CD14-positive monocyte (primary cell): Measurements from ENCODE around the gene KCNJ4. TPM values are rescaled to one million over a fixed set of nuclear protein-coding genes. Genes with fewer than 3 reads are reported as not detected.

ENCODE experiments used
- DNase-seq, 3 donors: peaks; one replicate each; pipeline ENCODE4 v3.0.0-alpha.2; 2011 to 2022
- H2AFZ ChIP-seq: 2 replicates; pipeline ENCODE4 v1.6.0; 2012; ENCODE audit warnings: mild to moderate bottlenecking, low read depth, low read length, inconsistent platforms; ENCODE audit not compliant: insufficient read depth, poor library complexity, severe bottlenecking
- H3K27ac ChIP-seq, 2 donors: 1 replicate in 1 of 2; 2 replicates in 1 of 2; pipeline ENCODE4 v1.5.1; 2012 to 2013; ENCODE audit warnings: low read length in 2 of 2, control low read depth in 1 of 2, inconsistent platforms in 1 of 2, low read depth in 1 of 2, mild to moderate bottlenecking in 1 of 2
- H3K27me3 ChIP-seq, 2 donors: one replicate each; pipeline versions ENCODE4 v1.6.0 to v1.6.1; 2011 to 2013; ENCODE audit warnings: low read length in 2 of 2; ENCODE audit not compliant: control insufficient read depth in 2 of 2, insufficient read depth in 2 of 2
- H3K36me3 ChIP-seq, 2 donors: replicated peaks in 1 of 2; 1 replicate in 1 of 2; 2 replicates in 1 of 2; pipeline versions ENCODE4 v1.5.1 to v1.6.1; 2012 to 2013; ENCODE audit warnings: low read length in 2 of 2, control low read depth in 1 of 2, inconsistent platforms in 1 of 2, mild to moderate bottlenecking in 1 of 2; ENCODE audit not compliant: insufficient read depth in 2 of 2, control insufficient read depth in 1 of 2
- H3K4me1 ChIP-seq, 2 donors: 1 replicate in 1 of 2; 2 replicates in 1 of 2; pipeline versions ENCODE4 v1.5.1 to v1.6.1; 2012 to 2013; ENCODE audit warnings: low read length in 2 of 2, control low read depth in 1 of 2, inconsistent platforms in 1 of 2, mild to moderate bottlenecking in 1 of 2, moderate library complexity in 1 of 2; ENCODE audit not compliant: insufficient read depth in 2 of 2, control insufficient read depth in 1 of 2
- H3K4me2 ChIP-seq: replicated peaks from 2 replicates; pipeline ENCODE3; 2012; ENCODE audit warnings: low read length, moderate library complexity, mild to moderate bottlenecking; ENCODE audit not compliant: poor library complexity, severe bottlenecking; ENCODE audit errors: extremely low read depth
- H3K4me3 ChIP-seq, 3 experiments: fragments of 200-600 bp in 1 of 3; sonication (generic) in 1 of 3; replicated peaks in 1 of 3; 1 replicate in 2 of 3; 2 replicates in 1 of 3; pipeline ENCODE4 v1.5.1; 2011 to 2013; ENCODE audit warnings: low read length in 3 of 3, mild to moderate bottlenecking in 3 of 3, control low read depth in 2 of 3, low read depth in 2 of 3, inconsistent platforms in 1 of 3, moderate library complexity in 1 of 3
- H3K79me2 ChIP-seq: 2 replicates; pipeline ENCODE4 v1.6.0; 2012; ENCODE audit warnings: mild to moderate bottlenecking, control low read depth, inconsistent platforms, low read length, moderate library complexity; ENCODE audit not compliant: insufficient read depth
- H3K9ac ChIP-seq: 2 replicates; pipeline ENCODE4 v1.6.0; 2017; ENCODE audit warnings: low read length, mild to moderate bottlenecking; ENCODE audit not compliant: insufficient read depth, poor library complexity, severe bottlenecking
- H3K9me3 ChIP-seq, 2 donors: replicated peaks in 1 of 2; 1 replicate in 1 of 2; 2 replicates in 1 of 2; pipeline versions ENCODE4 v1.5.1 to v1.6.1; 2012 to 2013; ENCODE audit warnings: low read length in 2 of 2, control low read depth in 1 of 2; ENCODE audit not compliant: control insufficient read depth in 1 of 2, insufficient read depth in 1 of 2
- H4K20me1 ChIP-seq: 2 replicates; pipeline ENCODE4 v1.6.0; 2012; ENCODE audit warnings: mild to moderate bottlenecking, low read length, control low read depth, moderate library complexity; ENCODE audit not compliant: insufficient read depth
- H3K27ac Mint-ChIP-seq, 7 donors: one replicate each; pipeline ENCODE4 v1.8.0; 2020; ENCODE audit warnings: mild to moderate bottlenecking in 7 of 7, mixed read lengths in 7 of 7, moderate library complexity in 6 of 7, inconsistent platforms in 2 of 7
- H3K27me3 Mint-ChIP-seq, 3 donors: one replicate each; pipeline ENCODE4 v1.8.0; 2021 to 2022; ENCODE audit warnings: low read depth in 3 of 3, mild to moderate bottlenecking in 3 of 3, mixed read lengths in 3 of 3, moderate library complexity in 3 of 3, inconsistent platforms in 1 of 3
- H3K36me3 Mint-ChIP-seq, 2 donors: one replicate each; pipeline ENCODE4 v1.8.0; 2020; ENCODE audit warnings: mixed read lengths in 2 of 2, inconsistent platforms in 1 of 2, mild to moderate bottlenecking in 1 of 2
- H3K4me1 Mint-ChIP-seq: one replicate; pipeline ENCODE4 v1.8.0; 2020; ENCODE audit warnings: mild to moderate bottlenecking, mixed read lengths
- H3K4me3 Mint-ChIP-seq, 2 donors: one replicate each; pipeline ENCODE4 v1.8.0; 2020; ENCODE audit warnings: mild to moderate bottlenecking in 2 of 2, mixed read lengths in 2 of 2, moderate library complexity in 1 of 2
- H3K9me3 Mint-ChIP-seq, 7 donors: one replicate each; pipeline ENCODE4 v1.8.0; 2020 to 2022; ENCODE audit warnings: mixed read lengths in 7 of 7, mild to moderate bottlenecking in 6 of 7, moderate library complexity in 6 of 7, inconsistent platforms in 2 of 7
- WGBS: methylation state at CpG from one replicate; pipeline ENCODE4 v1.1.5; 2013; ENCODE audit warnings: missing lambda C conversion rate; ENCODE audit not compliant: insufficient coverage; 5-methylcytosine and 5-hydroxymethylcytosine counted together
- intact Hi-C, 2 donors: fragments of 100-400 bp; cut with micrococcal nuclease; formaldehyde crosslinking; loops; one replicate each; pipeline versions ENCODE4 v1.15.0 to v1.15.1; 2023
- polyA plus RNA-seq, 3 donors: library from polyadenylated mRNA; depleted of rRNA in 1 of 3; unstranded in 2 of 3; stranded (reverse) in 1 of 3; fragments of 300-500 nt in 2 of 3; fragments of >200 nt in 1 of 3; fragmentation: Illumina TruSeq in 2 of 3; gene quantifications; 1 replicate in 2 of 3; 2 replicates in 1 of 3; pipeline ENCODE4 v1.2.3, GENCODE V29; 2012 to 2021
- TF ChIP-seq, protein P1 (sequence below): fragments of 200-600 bp; IDR thresholded peaks from one replicate; pipeline ENCODE4 v1.8.0; 2022; ENCODE audit warnings: antibody characterized with exemption, mild to moderate bottlenecking

KCNJ4 gene
- polyA plus RNA-seq, 3 donors, result not detected

GRCh38 chr22:38461057-38461413 is 6.0 kb upstream of the KCNJ4 start:
- peaks cover 2 to 12% of the 10 kb centered on the region in 2 donors for H3K36me3 Mint-ChIP-seq
- WGBS, result no CpG with 5 or more reads among the region's 9 CpGs
- peaks cover 0 to 37% of the 10 kb centered on the region in 2 donors for H3K9me3 ChIP-seq
- peaks cover 0 to 25% (median 8%) of the 10 kb centered on the region in 7 donors for H3K9me3 Mint-ChIP-seq
- no peaks in the 10 kb centered on the region for H3K79me2 ChIP-seq
- peak overlapping the region in 1 of 2 donors; percentile 71 for H3K4me3 Mint-ChIP-seq
- H3K27ac ChIP-seq, result no peak overlapping the region
- no peaks in the 10 kb centered on the region for H4K20me1 ChIP-seq
- no peak for DNase-seq
- TF ChIP-seq, protein P1, sequence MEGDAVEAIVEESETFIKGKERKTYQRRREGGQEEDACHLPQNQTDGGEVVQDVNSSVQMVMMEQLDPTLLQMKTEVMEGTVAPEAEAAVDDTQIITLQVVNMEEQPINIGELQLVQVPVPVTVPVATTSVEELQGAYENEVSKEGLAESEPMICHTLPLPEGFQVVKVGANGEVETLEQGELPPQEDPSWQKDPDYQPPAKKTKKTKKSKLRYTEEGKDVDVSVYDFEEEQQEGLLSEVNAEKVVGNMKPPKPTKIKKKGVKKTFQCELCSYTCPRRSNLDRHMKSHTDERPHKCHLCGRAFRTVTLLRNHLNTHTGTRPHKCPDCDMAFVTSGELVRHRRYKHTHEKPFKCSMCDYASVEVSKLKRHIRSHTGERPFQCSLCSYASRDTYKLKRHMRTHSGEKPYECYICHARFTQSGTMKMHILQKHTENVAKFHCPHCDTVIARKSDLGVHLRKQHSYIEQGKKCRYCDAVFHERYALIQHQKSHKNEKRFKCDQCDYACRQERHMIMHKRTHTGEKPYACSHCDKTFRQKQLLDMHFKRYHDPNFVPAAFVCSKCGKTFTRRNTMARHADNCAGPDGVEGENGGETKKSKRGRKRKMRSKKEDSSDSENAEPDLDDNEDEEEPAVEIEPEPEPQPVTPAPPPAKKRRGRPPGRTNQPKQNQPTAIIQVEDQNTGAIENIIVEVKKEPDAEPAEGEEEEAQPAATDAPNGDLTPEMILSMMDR, result no peak
- no peak overlapping the region for H3K27ac Mint-ChIP-seq
- peaks cover 97 to 100% (median 98%) of the 10 kb centered on the region in 3 donors for H3K27me3 Mint-ChIP-seq
- peaks cover 13% of the 10 kb centered on the region for H3K4me1 Mint-ChIP-seq
- H3K4me2 ChIP-seq, result peak overlapping the region; percentile 29
- H3K27me3 ChIP-seq, result peaks cover 66 to 94% of the 10 kb centered on the region in 2 donors
- H3K4me3 ChIP-seq, result no peak overlapping the region
- H3K9ac ChIP-seq, result no peak overlapping the region
- no peak overlapping the region for H2AFZ ChIP-seq
- intact Hi-C loops, result no loop called here
- peaks cover 6 to 10% of the 10 kb centered on the region in 2 donors for H3K4me1 ChIP-seq
- no peaks in the 10 kb centered on the region for H3K36me3 ChIP-seq

GRCh38 chr22:38460426-38460840 is 5.4 kb upstream of the KCNJ4 start:
- H3K4me3 ChIP-seq, result no peak overlapping the region
- H3K9me3 ChIP-seq, result peaks cover 0 to 37% of the 10 kb centered on the region in 2 donors
- TF ChIP-seq, protein P1, result no peak
- peaks cover 68 to 90% of the 10 kb centered on the region in 2 donors for H3K27me3 ChIP-seq
- no peaks in the 10 kb centered on the region for H3K79me2 ChIP-seq
- no peak for DNase-seq
- peak overlapping the region in 1 of 2 donors; percentile 71 for H3K4me3 Mint-ChIP-seq
- no peak overlapping the region for H3K4me2 ChIP-seq
- peaks cover 92 to 99% (median 95%) of the 10 kb centered on the region in 3 donors for H3K27me3 Mint-ChIP-seq
- no peak overlapping the region for H3K27ac Mint-ChIP-seq
- peaks cover 6 to 14% of the 10 kb centered on the region in 2 donors for H3K4me1 ChIP-seq
- H3K27ac ChIP-seq, result no peak overlapping the region
- H3K36me3 Mint-ChIP-seq, result peaks cover 2 to 12% of the 10 kb centered on the region in 2 donors
- peaks cover 13% of the 10 kb centered on the region for H3K4me1 Mint-ChIP-seq
- no peak overlapping the region for H2AFZ ChIP-seq
- WGBS, result 85% methylated on average over 7 of the region's 8 CpGs
- H3K9me3 Mint-ChIP-seq, result peaks cover 0 to 26% (median 8%) of the 10 kb centered on the region in 7 donors
- H3K36me3 ChIP-seq, result no peaks in the 10 kb centered on the region
- no peak overlapping the region for H3K9ac ChIP-seq
- intact Hi-C loops, result no loop called here
- H4K20me1 ChIP-seq, result no peaks in the 10 kb centered on the region
